Panc1 (cell line): ENCODE data around the gene PHF14. TPM values are rescaled to one million over a fixed set of nuclear protein-coding genes. Genes with fewer than 3 reads are reported as not detected.
A peak's percentile ranks its signal among the peaks of the same experiment; 100 is the strongest.
"Not testable (repeated sequence)": the region's sequence is repeated elsewhere in the genome, so short reads cannot be mapped to it uniquely, and the experiment has no call there.

Source experiments
- ATAC-seq: fragments of 200-7000 bp; cut with Tn5 transposase; 2 replicates; pipeline ENCODE4 v1.9.1; 2020; ENCODE audit warnings: mild to moderate bottlenecking, moderate library complexity
- Bru-seq: library from RNA; stranded (reverse); fragments of 400-500 nt; gene quantifications from one replicate; lab custom pipeline; 2021; lab: Mats Ljungman, UMichigan
- BruChase-seq, 2 experiments: library from RNA; stranded (reverse); fragments of 400-500 nt; gene quantifications; one replicate each; lab custom pipeline; 2021; lab: Mats Ljungman, UMichigan
- BruUV-seq: library from RNA; stranded (reverse); fragments of 400-500 nt; replicated peaks from 2 replicates; lab custom pipeline; 2021; lab: Mats Ljungman, UMichigan
- CTCF ChIA-PET: fragments of 300-600 bp; sonication (Branson Sonifier 250); formaldehyde crosslinking; loops from one replicate; lab custom pipeline; 2022; ENCODE audit warnings: antibody characterized with exemption; lab: Charles Lee
- POLR2A ChIA-PET: fragments of 300-600 bp; sonication (Branson Sonifier 250); formaldehyde crosslinking; loops from one replicate; lab custom pipeline; 2022; ENCODE audit warnings: antibody characterized with exemption; lab: Charles Lee
- DNase-seq: peaks from one replicate; pipeline ENCODE4 v3.0.0-alpha.2; 2010; ENCODE audit warnings: low read depth, low spot score
- H3K27ac ChIP-seq: 2 replicates; pipeline ENCODE4 v1.5.1; 2011; ENCODE audit warnings: mild to moderate bottlenecking, low read length, inconsistent platforms
- H3K27me3 ChIP-seq: fragments of 200-500 bp; sonication (Bioruptor generic); 2 replicates; pipeline ENCODE4 v1.6.0; 2014; ENCODE audit warnings: low read length, inconsistent platforms; ENCODE audit not compliant: control insufficient read depth, insufficient read depth
- H3K36me3 ChIP-seq: fragments of 200-500 bp; sonication (Bioruptor generic); 2 replicates; pipeline ENCODE4 v1.5.1; 2014; ENCODE audit warnings: inconsistent platforms, mild to moderate bottlenecking, low read length, moderate library complexity; ENCODE audit not compliant: control insufficient read depth, insufficient read depth
- H3K4me1 ChIP-seq: 2 replicates; pipeline ENCODE4 v1.5.1; 2011; ENCODE audit warnings: inconsistent platforms, mild to moderate bottlenecking, low read length, moderate library complexity; ENCODE audit not compliant: control insufficient read depth, insufficient read depth
- H3K4me3 ChIP-seq, 2 experiments: 2 replicates each; pipeline ENCODE4 v1.5.1; 2011 to 2012; ENCODE audit warnings: low read depth in 2 of 2, low read length in 2 of 2, mild to moderate bottlenecking in 2 of 2, inconsistent platforms in 1 of 2, moderate library complexity in 1 of 2
- H3K9me3 ChIP-seq: fragments of 200-500 bp; sonication (Bioruptor generic); 2 replicates; pipeline ENCODE4 v1.5.1; 2014; ENCODE audit warnings: low read depth, mild to moderate bottlenecking, inconsistent platforms, low read length, moderate library complexity; ENCODE audit not compliant: control insufficient read depth, insufficient read depth
- CTCF ChIP-seq: fragments of 450-650 bp; IDR thresholded peaks from 2 replicates; pipeline ENCODE4 v1.5.1; 2017; ENCODE audit warnings: mild to moderate bottlenecking
- POLR2AphosphoS5 ChIP-seq: IDR thresholded peaks from 2 replicates; pipeline ENCODE4 v1.6.1; 2012; ENCODE audit warnings: mild to moderate bottlenecking, low read depth, low read length, moderate library complexity
- REST ChIP-seq, 2 experiments: IDR thresholded peaks; 2 replicates each; pipeline ENCODE4 v1.6.1; 2011 to 2012; ENCODE audit warnings: low read depth in 2 of 2, control low read depth in 1 of 2, low read length in 1 of 2, mild to moderate bottlenecking in 1 of 2, moderate library complexity in 1 of 2; ENCODE audit not compliant: insufficient read depth in 1 of 2
- SIN3A ChIP-seq: IDR thresholded peaks from 2 replicates; pipeline ENCODE4 v1.6.1; 2012; ENCODE audit warnings: low read depth, mild to moderate bottlenecking, low read length, moderate library complexity, borderline replicate concordance; ENCODE audit not compliant: insufficient read depth
- TCF7L2 ChIP-seq: IDR thresholded peaks from 2 replicates; pipeline ENCODE4 v1.6.1; 2011; ENCODE audit warnings: mild to moderate bottlenecking, low read depth, low read length, inconsistent platforms
- in situ Hi-C: cut with HindIII; loops from 2 replicates; pipeline ENCODE4 v1.10.0; 2016; ENCODE audit warnings: low sequenced_read_pairs, low pct_unique_long_range_greater_than_20kb
- intact Hi-C: fragments of 100-400 bp; cut with micrococcal nuclease; formaldehyde crosslinking; loops from one replicate; pipeline ENCODE4 v1.10.0; 2022; ENCODE audit not compliant: unreplicated experiment
- long read RNA-seq: library from polyadenylated mRNA; unstranded; transcript quantifications from one replicate; pipeline ENCODE4 v2.0.0, GENCODE V29; 2021; ENCODE audit not compliant: unreplicated experiment
- polyA plus RNA-seq: library from polyadenylated mRNA; unstranded; fragments of >200 nt; gene quantifications from one replicate; pipeline ENCODE4 v1.2.1, GENCODE V29; 2012; ENCODE audit warnings: missing spikeins; ENCODE audit not compliant: insufficient read length
- total RNA-seq: library from RNA; stranded (reverse); gene quantifications from one replicate; pipeline ENCODE4 v1.2.1, GENCODE V29; 2021; ENCODE audit not compliant: unreplicated experiment

The PHF14 gene
- 85.6 TPM for total RNA-seq
- polyA plus RNA-seq, result 42.2 TPM
- percentile 96 among the genes with signal in this experiment for Bru-seq, nascent RNA
- BruChase-seq, experiment 1, labeled RNA remaining after a 2-hour chase, result percentile 94 among the genes with signal in this experiment
- BruChase-seq, experiment 2, labeled RNA remaining after a 6-hour chase, result percentile 86 among the genes with signal in this experiment
- long read RNA-seq, full-length matches to known transcripts, result 44 of 117 reads
- long read RNA-seq, partial matches to known transcripts, result 55 of 117 reads
- long read RNA-seq, other reads (novel, unspliced or antisense), result 18 of 117 reads

- ChIA-PET POLR2A (interaction anchor here (0.7 kb wide), 1 partner anchor 19 kb away, joined by 5 read pairs; no protein-coding TSS in a partner anchor), CTCF (no interaction called here)
- ATAC-seq (peak; percentile 99), DNase-seq (peak; percentile 93)
- H3K36me3 ChIP-seq, result peaks cover 19% of the 10 kb centered on the region
- TF ChIP-seq CTCF, result no peak
- TF ChIP-seq SIN3A, result peak; percentile 83; the same call in 1 of the 2 replicates
- TF ChIP-seq POLR2AphosphoS5, result peak; percentile 97
- TF ChIP-seq REST (IDR thresholded peaks at IDR 0.05; ENCODE audit: insufficient read depth in 1 of 2, low read depth in 2 of 2, low read length in 1 of 2), result peak; percentile 42 to 47; a peak in 1 of 4 replicates
- peaks cover 8% of the 10 kb centered on the region; the same call in 1 of the 2 replicates for H3K27me3 ChIP-seq
- no TSS peak for BruUV-seq
- H3K27ac ChIP-seq, result peak within 1 kb of the TSS; percentile 99
- in situ Hi-C loops, result no loop called here
- peak within 1 kb of the TSS; percentile 87 to 94 for H3K4me3 ChIP-seq
- H3K9me3 ChIP-seq, result no peaks in the 10 kb centered on the region
- intact Hi-C loops, result no loop called here
- peaks cover 22% of the 10 kb centered on the region for H3K4me1 ChIP-seq
These were observed at the start of gene PHF14 for GRCh38 chr7:10973061-10973941. Gene PHF14 (plus strand): TSS chr7:10973872. CDS start chr7:10974324, 452 bp downstream.

- Histone ChIP-seq H3K27ac (no peak overlapping the region), H3K4me3 (no peak overlapping the region), H3K9me3 (no peaks in the 10 kb centered on the region), H3K4me1 (no peaks in the 10 kb centered on the region), H3K27me3 (no peaks in the 10 kb centered on the region), H3K36me3 (no peaks in the 10 kb centered on the region)
- TF ChIP-seq REST (IDR thresholded peaks at IDR 0.05; ENCODE audit: insufficient read depth in 1 of 2, low read depth in 2 of 2, low read length in 1 of 2), result no peak
- no peak for TF ChIP-seq SIN3A
- TF ChIP-seq CTCF, result no peak
- TF ChIP-seq POLR2AphosphoS5, result no peak
- no peak for TF ChIP-seq TCF7L2
- DNase-seq, result no peak
- intact Hi-C loops, result no loop called here
- POLR2A ChIA-PET, result interaction anchor here (0.6 kb wide), 1 partner anchor 1068 kb away, joined by 5 read pairs; no protein-coding TSS in a partner anchor
- no TSS peak for BruUV-seq
- in situ Hi-C loops, result no loop called here
- CTCF ChIA-PET, result no interaction called here
- no peak for ATAC-seq
These were observed 49.3 kb upstream of the PHF14 start for GRCh38 chr7:10924370-10924769.

DNA sequence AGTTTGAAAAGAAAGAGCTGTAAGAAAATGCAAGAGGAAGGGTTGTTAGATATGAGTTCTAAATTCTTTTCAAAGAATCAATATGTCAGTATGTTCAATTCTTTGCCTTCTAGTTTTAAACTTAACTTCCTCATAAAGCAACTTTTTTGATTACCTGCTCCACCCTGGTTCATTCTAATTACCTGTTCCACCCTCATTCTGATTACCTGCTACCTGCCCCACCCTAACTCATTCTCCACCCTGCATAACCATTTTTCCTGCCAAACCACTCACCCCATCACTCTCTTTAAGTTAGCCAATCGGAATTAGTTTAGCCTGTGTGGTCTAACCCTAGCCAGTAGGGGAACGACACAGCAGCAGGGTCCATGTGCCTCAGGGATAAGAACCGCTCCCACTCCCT is 45.5 kb upstream of the PHF14 start:
- H3K4me3 ChIP-seq, CTCF ChIA-PET, H3K36me3 ChIP-seq, H3K9me3 ChIP-seq, ATAC-seq, intact Hi-C loops, BruUV-seq, H3K4me1 ChIP-seq, DNase-seq, H3K27ac ChIP-seq, H3K27me3 ChIP-seq, in situ Hi-C loops: not testable (repeated sequence)
- POLR2A ChIA-PET, result interaction anchor here (0.5 kb wide), 1 partner anchor 22 kb away, joined by 3 read pairs; no protein-coding TSS in a partner anchor
